Endodermal cell (in vitro differentiated cells): Measurements from ENCODE around the gene GLYATL1. TPM values are rescaled to one million over a fixed set of nuclear protein-coding genes. Genes with fewer than 3 reads are reported as not detected.

ENCODE experiments used
- DNase-seq: peaks from one replicate; pipeline ENCODE4 v3.0.0-alpha.2; 2017
- H3K27ac ChIP-seq: 2 replicates; pipeline ENCODE4 v1.5.1; 2013; ENCODE audit warnings: mild to moderate bottlenecking, low read depth, low read length, moderate library complexity
- H3K27me3 ChIP-seq: 2 replicates; pipeline ENCODE4 v1.6.1; 2013; ENCODE audit warnings: mild to moderate bottlenecking, low read length, moderate library complexity; ENCODE audit not compliant: insufficient read depth, control insufficient read depth, poor library complexity, severe bottlenecking
- H3K36me3 ChIP-seq: 2 replicates; pipeline ENCODE4 v1.7.0; 2013; ENCODE audit warnings: mild to moderate bottlenecking, low read length, moderate library complexity; ENCODE audit not compliant: control insufficient read depth, insufficient read depth
- H3K4me1 ChIP-seq: one replicate; pipeline ENCODE4 v1.7.0; 2013; ENCODE audit warnings: low read length; ENCODE audit not compliant: control insufficient read depth, insufficient read depth
- H3K4me3 ChIP-seq: 2 replicates; pipeline ENCODE4 v1.5.1; 2013; ENCODE audit warnings: mild to moderate bottlenecking, low read length, moderate library complexity
- H3K9ac ChIP-seq: 2 replicates; pipeline ENCODE4 v1.6.1; 2013; ENCODE audit warnings: mild to moderate bottlenecking, low read length, moderate library complexity; ENCODE audit not compliant: poor library complexity, severe bottlenecking; ENCODE audit errors: extremely low read depth
- H3K9me3 ChIP-seq: 2 replicates; pipeline ENCODE4 v1.6.1; 2013; ENCODE audit warnings: mild to moderate bottlenecking, low read length, moderate library complexity; ENCODE audit not compliant: control insufficient read depth
- H3K27ac Mint-ChIP-seq: 2 replicates; pipeline ENCODE4 v1.8.0; 2020; ENCODE audit warnings: mixed read lengths
- H3K27me3 Mint-ChIP-seq: 2 replicates; pipeline ENCODE4 v1.8.0; 2021; ENCODE audit warnings: mild to moderate bottlenecking, mixed read lengths; ENCODE audit not compliant: insufficient read depth
- H3K36me3 Mint-ChIP-seq: 2 replicates; pipeline ENCODE4 v1.8.0; 2020; ENCODE audit warnings: low read depth, mixed read lengths
- H3K4me1 Mint-ChIP-seq: 2 replicates; pipeline ENCODE4 v1.8.0; 2020; ENCODE audit warnings: mixed read lengths
- H3K4me3 Mint-ChIP-seq: 2 replicates; pipeline ENCODE4 v1.8.0; 2020; ENCODE audit warnings: mild to moderate bottlenecking, moderate library complexity, mixed read lengths
- H3K9me3 Mint-ChIP-seq: 2 replicates; pipeline ENCODE4 v1.8.0; 2020; ENCODE audit warnings: mild to moderate bottlenecking, mixed read lengths
- CTCF ChIP-seq: fragments of 200-600 bp; sonication (generic); conservative IDR thresholded peaks from 2 replicates; pipeline ENCODE4 v1.5.0; 2021; ENCODE audit warnings: antibody characterized with exemption, mild to moderate bottlenecking
- WGBS, 2 experiments: methylation state at CpG; one replicate each; pipeline versions ENCODE4 v1.1.5 to v1.1.7; 2013; ENCODE audit warnings: missing lambda C conversion rate in 2 of 2, mixed read lengths in 1 of 2; ENCODE audit not compliant: insufficient coverage in 1 of 2, insufficient read length in 1 of 2; 5-methylcytosine and 5-hydroxymethylcytosine counted together
- total RNA-seq, 2 donors: library from RNA; stranded (reverse); fragmentation: NEBNext Ultra II Directional in 1 of 2; extraction: Animal tissue kit (Norgen Biotek cat#: 25700) in 1 of 2; gene quantifications; 2 replicates in 1 of 2; 3 replicates in 1 of 2; pipeline ENCODE4 v1.2.1, GENCODE V29; 2021

Gene GLYATL1
- total RNA-seq, 2 donors from 2014 or later = 5.0 to 12.5 TPM

GRCh38 chr11:58927393-58928106 is 11.7 kb upstream of the GLYATL1 start:
- DNase-seq = peak; percentile 98
- Histone ChIP-seq H3K36me3 (no peaks in the 10 kb centered on the region), H3K4me1 (peaks cover 8% of the 10 kb centered on the region), H3K27me3 (no peaks in the 10 kb centered on the region), H3K9ac (peak overlapping the region; percentile 12), H3K27ac (peak overlapping the region; percentile 3), H3K9me3 (peaks cover 4% of the 10 kb centered on the region), H3K4me3 (peak overlapping the region; percentile 68)
- H3K27me3 Mint-ChIP-seq = no peaks in the 10 kb centered on the region
- H3K36me3 Mint-ChIP-seq = no peaks in the 10 kb centered on the region
- no peaks in the 10 kb centered on the region for H3K9me3 Mint-ChIP-seq
- peak overlapping the region; percentile 93 for H3K27ac Mint-ChIP-seq
- 9 to 30% methylated on average over 10 to 15 of the region's 15 CpGs for WGBS, 2 experiments
- H3K4me1 Mint-ChIP-seq = peaks cover 56% of the 10 kb centered on the region
- peak overlapping the region; percentile 62 for H3K4me3 Mint-ChIP-seq
- no peak for TF ChIP-seq CTCF

GRCh38 chr11:58928107-58928499 is 11.2 kb upstream of the GLYATL1 start:
- TF ChIP-seq CTCF = no peak
- peaks cover 50% of the 10 kb centered on the region for H3K4me1 Mint-ChIP-seq
- H3K9me3 Mint-ChIP-seq = no peaks in the 10 kb centered on the region
- Histone ChIP-seq H3K36me3 (no peaks in the 10 kb centered on the region), H3K4me1 (peaks cover 8% of the 10 kb centered on the region), H3K27ac (peak overlapping the region; percentile 3), H3K27me3 (no peaks in the 10 kb centered on the region), H3K9ac (peak overlapping the region; percentile 12), H3K4me3 (peak overlapping the region; percentile 68), H3K9me3 (peaks cover 4% of the 10 kb centered on the region)
- DNase-seq = peak; percentile 61
- peak overlapping the region; percentile 62 for H3K4me3 Mint-ChIP-seq
- H3K36me3 Mint-ChIP-seq = no peaks in the 10 kb centered on the region
- peak overlapping the region; percentile 93 for H3K27ac Mint-ChIP-seq
- WGBS, 2 experiments = 33 to 46% methylated on average over 6 of the region's 6 CpGs
- no peaks in the 10 kb centered on the region for H3K27me3 Mint-ChIP-seq

GRCh38 chr11:58928691-58929090 is 10.6 kb upstream of the GLYATL1 start:
- Mint-ChIP-seq H3K4me3 (peak overlapping the region; percentile 62), H3K9me3 (no peaks in the 10 kb centered on the region), H3K4me1 (peaks cover 45% of the 10 kb centered on the region), H3K27me3 (no peaks in the 10 kb centered on the region), H3K27ac (peak overlapping the region; percentile 93), H3K36me3 (no peaks in the 10 kb centered on the region)
- Histone ChIP-seq H3K4me3 (peak overlapping the region; percentile 68), H3K36me3 (no peaks in the 10 kb centered on the region), H3K27ac (no peak overlapping the region), H3K4me1 (peaks cover 8% of the 10 kb centered on the region), H3K27me3 (no peaks in the 10 kb centered on the region), H3K9me3 (peaks cover 4% of the 10 kb centered on the region), H3K9ac (no peak overlapping the region)
- DNase-seq = no peak
- TF ChIP-seq CTCF = no peak
